GM10847 (cell line): ENCODE measurements around the gene TCF7L2.

Experiments used
- POLR2A ChIP-seq: IDR thresholded peaks from 2 replicates; pipeline ENCODE4 v1.6.1; 2011; ENCODE audit not compliant: insufficient read length; ENCODE audit errors: extremely low read depth

TCF7L2 gene

DNA sequence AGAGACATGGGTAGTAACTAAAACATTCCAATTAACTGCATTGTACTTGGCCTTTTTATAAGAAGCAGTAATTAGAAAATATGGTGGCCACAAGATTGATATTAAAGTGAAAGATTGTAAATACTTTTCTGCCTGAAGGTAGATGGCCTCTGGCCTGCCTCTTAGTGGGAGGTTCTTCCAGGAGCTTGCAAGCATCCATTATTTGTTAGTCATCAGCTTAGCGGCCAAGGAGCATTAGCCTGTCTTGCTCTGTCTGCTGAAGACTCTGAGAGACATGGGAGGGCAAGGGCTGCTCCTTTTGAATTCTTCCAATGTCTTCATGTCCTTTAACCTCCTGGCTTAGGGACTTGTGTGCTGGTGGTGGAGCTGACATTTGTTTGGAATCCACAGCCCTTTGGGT lies 80.4 kb downstream of the TCF7L2 start:
- no peak for TF ChIP-seq POLR2A

DNA sequence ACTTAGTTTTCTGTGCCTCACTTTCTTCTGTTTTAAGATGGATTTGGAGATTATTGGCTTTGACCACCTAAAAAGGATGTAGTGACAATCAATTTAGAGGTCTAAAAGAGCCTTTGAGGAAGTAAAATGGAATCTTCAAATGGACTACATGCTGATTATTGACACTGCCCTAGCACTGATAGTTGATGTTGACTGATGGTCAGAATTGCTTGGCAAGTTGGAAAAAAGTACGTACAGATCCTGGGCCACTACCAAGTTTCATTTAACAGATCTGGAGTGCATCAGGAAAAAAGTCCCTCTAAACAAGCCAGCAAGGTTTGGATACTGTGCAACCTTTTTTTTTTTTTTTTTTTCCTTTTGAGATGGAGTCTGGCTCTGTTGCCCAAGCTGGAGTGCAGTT lies 81.1 kb downstream of the TCF7L2 start:
- no peak for TF ChIP-seq POLR2A

GRCh38 chr10:113033991-113034390 lies 83.9 kb downstream of the TCF7L2 start:
- no peak for TF ChIP-seq POLR2A

DNA sequence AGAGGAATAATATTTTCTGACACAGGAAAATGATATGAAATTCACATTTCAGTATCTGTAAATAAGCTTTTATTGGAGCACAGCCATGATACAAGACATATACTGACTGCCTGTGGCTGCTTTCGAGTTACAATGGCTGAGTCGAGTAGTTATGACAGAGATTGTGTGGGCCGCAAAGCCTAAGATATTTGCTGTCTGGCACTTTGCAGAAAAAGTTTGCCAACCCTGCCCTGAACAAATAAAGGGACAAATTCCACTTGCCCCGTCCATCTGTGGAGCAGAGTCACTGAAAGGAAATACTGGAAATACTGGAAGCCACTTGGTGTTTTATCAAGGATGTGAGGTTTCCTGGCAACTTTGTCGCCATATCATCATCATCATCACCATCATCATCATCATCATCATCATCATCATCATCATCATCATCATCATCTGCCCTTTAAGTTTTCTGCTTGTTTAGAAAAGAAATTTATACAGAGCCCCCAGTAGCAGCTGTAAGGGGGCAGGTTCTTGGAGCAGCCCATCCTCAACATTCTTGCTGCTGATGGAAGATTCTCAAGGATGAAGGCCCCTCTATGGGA lies 85.8 kb downstream of the TCF7L2 start:
- TF ChIP-seq POLR2A = no peak

DNA sequence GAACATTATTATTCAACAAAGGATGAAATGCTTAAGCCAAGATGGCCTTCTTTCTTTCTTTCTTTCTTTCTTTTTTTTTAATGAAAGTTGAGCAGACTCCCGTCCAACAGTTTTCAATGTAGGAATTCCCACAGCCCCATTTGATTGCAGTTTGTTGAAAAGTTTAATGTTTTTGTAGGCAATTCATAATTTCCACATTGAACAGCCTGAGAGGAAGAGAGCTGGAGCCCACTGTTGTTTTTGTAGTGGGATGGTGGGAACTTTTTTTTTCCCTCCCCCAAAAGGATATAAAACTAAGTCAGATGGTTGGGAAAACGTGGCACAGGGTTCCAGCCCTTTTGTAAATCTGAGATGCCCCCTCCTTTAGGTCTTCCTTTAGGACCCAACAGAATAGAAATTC lies 86.6 kb downstream of the TCF7L2 start:
- TF ChIP-seq POLR2A = no peak

GRCh38 chr10:113037218-113037617 lies 87.2 kb downstream of the TCF7L2 start:
- TF ChIP-seq POLR2A = no peak

DNA sequence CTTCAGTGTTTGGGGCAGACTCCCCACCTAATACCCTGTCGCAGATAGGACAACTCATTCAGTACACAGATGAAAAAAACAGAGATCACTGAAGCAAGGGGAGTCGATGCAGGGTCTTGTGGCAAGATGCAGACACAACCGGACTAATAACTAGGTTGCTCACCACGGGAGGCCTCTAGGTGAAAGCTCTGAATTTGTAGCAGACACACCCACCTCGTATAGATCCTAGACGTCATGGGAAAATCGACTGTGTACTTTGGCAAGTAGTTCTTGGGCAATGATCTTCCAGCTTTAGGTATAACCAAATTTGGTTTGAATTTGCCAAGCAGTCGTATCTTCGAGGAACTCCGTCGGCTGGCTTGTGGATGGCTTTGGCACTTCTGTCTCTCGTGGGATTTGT lies 88.1 kb downstream of the TCF7L2 start:
- TF ChIP-seq POLR2A = no peak

- TF ChIP-seq POLR2A = no peak
Observed at GRCh38 chr10:113038985-113039384, 88.9 kb downstream of the TCF7L2 start.

DNA sequence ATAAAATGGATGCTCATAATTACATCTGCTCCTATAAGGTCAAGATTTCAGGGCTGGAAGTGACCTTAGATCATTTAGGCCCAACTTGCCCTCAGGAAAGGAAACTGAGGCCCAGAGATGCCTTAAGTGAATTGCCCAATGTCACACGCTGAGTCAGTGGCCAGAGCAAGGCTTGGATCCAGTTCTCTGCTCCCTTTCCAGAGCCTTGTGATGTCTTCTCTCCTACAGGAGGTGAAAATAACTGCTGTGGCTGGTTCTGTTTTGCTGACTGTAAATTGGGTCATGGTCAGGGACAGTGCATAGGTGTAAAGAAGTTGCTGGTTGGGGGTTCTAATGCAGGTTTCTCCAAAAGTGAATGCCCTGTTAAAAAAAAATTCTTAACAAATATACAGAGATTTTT lies 91.3 kb downstream of the TCF7L2 start:
- TF ChIP-seq POLR2A = no peak

- no peak for TF ChIP-seq POLR2A
Observed at GRCh38 chr10:113041841-113042750, 92.0 kb downstream of the TCF7L2 start.

DNA sequence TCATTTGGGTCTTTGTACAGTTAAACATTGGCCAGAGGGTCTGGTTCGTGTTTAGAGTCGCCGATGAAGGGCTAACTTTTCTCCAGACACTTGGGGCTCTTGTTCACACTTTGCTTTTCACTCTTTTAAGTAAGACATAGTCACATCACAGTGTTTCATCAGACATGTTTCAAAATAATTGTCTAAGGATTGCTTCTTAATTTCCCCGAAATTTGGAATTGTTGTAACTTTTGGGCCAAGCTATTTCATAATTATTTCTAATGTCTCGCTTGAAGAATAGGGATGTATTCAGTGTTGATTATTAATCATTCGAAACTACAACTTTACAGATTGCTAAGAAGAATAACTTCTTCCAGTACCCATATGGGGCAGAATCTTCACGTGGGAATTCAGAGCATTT lies 92.8 kb downstream of the TCF7L2 start:
- TF ChIP-seq POLR2A = no peak

- TF ChIP-seq POLR2A = no peak
Observed at GRCh38 chr10:113044016-113044755, 94.1 kb downstream of the TCF7L2 start.

- TF ChIP-seq POLR2A = no peak
Observed at GRCh38 chr10:113045147-113046055, 95.4 kb downstream of the TCF7L2 start.

GRCh38 chr10:113047151-113047550 lies 97.1 kb downstream of the TCF7L2 start:
- no peak for TF ChIP-seq POLR2A

GRCh38 chr10:113047605-113047962 lies 97.5 kb downstream of the TCF7L2 start:
- TF ChIP-seq POLR2A = no peak
